Muscle of leg (tissue), 11 donors: ENCODE results near the gene ADGRL3. TPM values are rescaled to one million over a fixed set of nuclear protein-coding genes. Genes with fewer than 3 reads are reported as not detected.

Experiments used
- DNase-seq: peaks from one replicate; pipeline ENCODE4 v3.0.0; 2013
- H3K27ac ChIP-seq: one replicate; pipeline ENCODE4 v1.5.1; 2013; ENCODE audit warnings: mild to moderate bottlenecking, low read length, control low read depth
- H3K27me3 ChIP-seq: one replicate; pipeline ENCODE4 v1.6.1; 2013; ENCODE audit warnings: low read length; ENCODE audit not compliant: control insufficient read depth, insufficient read depth
- H3K36me3 ChIP-seq: one replicate; pipeline ENCODE4 v1.6.1; 2013; ENCODE audit warnings: low read length; ENCODE audit not compliant: control insufficient read depth, insufficient read depth
- H3K4me1 ChIP-seq: one replicate; pipeline ENCODE4 v1.6.1; 2013; ENCODE audit warnings: low read length; ENCODE audit not compliant: control insufficient read depth, insufficient read depth
- H3K4me3 ChIP-seq: one replicate; pipeline ENCODE4 v1.5.1; 2013; ENCODE audit warnings: low read length, control low read depth
- H3K9me3 ChIP-seq: replicated peaks from 2 replicates; pipeline ENCODE4 v1.6.1; 2013; ENCODE audit warnings: low read depth, low read length; ENCODE audit not compliant: control insufficient read depth
- WGBS: methylation state at CpG from one replicate; pipeline ENCODE4 v1.1.5; 2013; ENCODE audit warnings: missing lambda C conversion rate; ENCODE audit not compliant: insufficient coverage; 5-methylcytosine and 5-hydroxymethylcytosine counted together
- polyA plus RNA-seq, 8 donors: library from polyadenylated mRNA; unstranded; fragments of 120-200 nt; gene quantifications; one replicate each; pipeline versions ENCODE4 v1.2.1 to v1.2.3, GENCODE V29; 2013; ENCODE audit warnings: inconsistent platforms in 1 of 8, low replicate concordance in 1 of 8; ENCODE audit not compliant: insufficient read length in 8 of 8, insufficient read depth in 1 of 8
- total RNA-seq: library from RNA; stranded (reverse); fragments of 120-200 nt; gene quantifications from one replicate; pipeline ENCODE4 v1.2.4, GENCODE V29; 2013

The ADGRL3 gene
- total and polyA plus RNA-seq, 9 donors: 11.8 to 40.7 (median 24.8) TPM

GRCh38 chr4:61872983-61873382, 672.9 kb downstream of the ADGRL3 start:
- H3K9me3 ChIP-seq: no peaks in the 10 kb centered on the region
- H3K36me3 ChIP-seq: no peaks in the 10 kb centered on the region
- H3K4me1 ChIP-seq: no peaks in the 10 kb centered on the region
- no peak overlapping the region for H3K27ac ChIP-seq
- H3K27me3 ChIP-seq: no peaks in the 10 kb centered on the region
- no peak for DNase-seq
- no peak overlapping the region for H3K4me3 ChIP-seq
- no CpG with 5 or more reads among the region's 3 CpGs for WGBS

- Histone ChIP-seq H3K27me3 (no peaks in the 10 kb centered on the region), H3K4me3 (no peak overlapping the region), H3K9me3 (no peaks in the 10 kb centered on the region), H3K36me3 (no peaks in the 10 kb centered on the region), H3K27ac (no peak overlapping the region), H3K4me1 (no peaks in the 10 kb centered on the region)
- DNase-seq: no peak
Measured at GRCh38 chr4:61877266-61877665, 677.1 kb downstream of the ADGRL3 start.

- DNase-seq: no peak
- Histone ChIP-seq H3K4me1 (no peaks in the 10 kb centered on the region), H3K27me3 (no peaks in the 10 kb centered on the region), H3K36me3 (no peaks in the 10 kb centered on the region), H3K9me3 (no peaks in the 10 kb centered on the region), H3K27ac (no peak overlapping the region), H3K4me3 (no peak overlapping the region)
- no CpG with 5 or more reads among the region's 2 CpGs for WGBS
Measured at GRCh38 chr4:61877893-61878292, 677.8 kb downstream of the ADGRL3 start.

- WGBS: 80% methylated on average over 2 of the region's 2 CpGs
- H3K4me1 ChIP-seq: no peaks in the 10 kb centered on the region
- DNase-seq: no peak
- no peaks in the 10 kb centered on the region for H3K36me3 ChIP-seq
- no peak overlapping the region for H3K4me3 ChIP-seq
- H3K27ac ChIP-seq: no peak overlapping the region
- no peaks in the 10 kb centered on the region for H3K27me3 ChIP-seq
- H3K9me3 ChIP-seq: no peaks in the 10 kb centered on the region
Measured at GRCh38 chr4:61882381-61882780, 682.3 kb downstream of the ADGRL3 start.

- H3K4me3 ChIP-seq: no peak overlapping the region
- no peaks in the 10 kb centered on the region for H3K27me3 ChIP-seq
- no peaks in the 10 kb centered on the region for H3K9me3 ChIP-seq
- no CpG with 5 or more reads among the region's 1 CpG for WGBS
- DNase-seq: peak; percentile 38
- H3K4me1 ChIP-seq: no peaks in the 10 kb centered on the region
- no peak overlapping the region for H3K27ac ChIP-seq
- H3K36me3 ChIP-seq: no peaks in the 10 kb centered on the region
Measured at GRCh38 chr4:61886131-61886530, 686.0 kb downstream of the ADGRL3 start.

- DNase-seq: no peak
- no peaks in the 10 kb centered on the region for H3K9me3 ChIP-seq
- peaks cover 3% of the 10 kb centered on the region for H3K36me3 ChIP-seq
- no peak overlapping the region for H3K27ac ChIP-seq
- no peak overlapping the region for H3K4me3 ChIP-seq
- H3K4me1 ChIP-seq: no peaks in the 10 kb centered on the region
- WGBS: no CpG with 5 or more reads among the region's 1 CpG
- no peaks in the 10 kb centered on the region for H3K27me3 ChIP-seq
Measured at GRCh38 chr4:61889117-61889516, 689.0 kb downstream of the ADGRL3 start.

- DNase-seq: no peak
- Histone ChIP-seq H3K27me3 (no peaks in the 10 kb centered on the region), H3K4me3 (no peak overlapping the region), H3K36me3 (peaks cover 3% of the 10 kb centered on the region), H3K4me1 (no peaks in the 10 kb centered on the region), H3K9me3 (no peaks in the 10 kb centered on the region), H3K27ac (no peak overlapping the region)
- no CpG with 5 or more reads among the region's 3 CpGs for WGBS
Measured at GRCh38 chr4:61890321-61890720, 690.2 kb downstream of the ADGRL3 start.

GRCh38 chr4:61891953-61892352, 691.8 kb downstream of the ADGRL3 start:
- H3K36me3 ChIP-seq: peaks cover 3% of the 10 kb centered on the region
- no peaks in the 10 kb centered on the region for H3K9me3 ChIP-seq
- no peaks in the 10 kb centered on the region for H3K4me1 ChIP-seq
- no peaks in the 10 kb centered on the region for H3K27me3 ChIP-seq
- H3K4me3 ChIP-seq: no peak overlapping the region
- no peak overlapping the region for H3K27ac ChIP-seq
- DNase-seq: no peak

- Histone ChIP-seq H3K9me3 (no peaks in the 10 kb centered on the region), H3K4me1 (no peaks in the 10 kb centered on the region), H3K36me3 (peaks cover 6% of the 10 kb centered on the region), H3K27ac (no peak overlapping the region), H3K4me3 (no peak overlapping the region), H3K27me3 (no peaks in the 10 kb centered on the region)
- WGBS: no CpG with 5 or more reads among the region's 2 CpGs
- DNase-seq: no peak
Measured at GRCh38 chr4:61896634-61897033, 696.5 kb downstream of the ADGRL3 start.

GRCh38 chr4:61909031-61909430, 708.9 kb downstream of the ADGRL3 start:
- WGBS: no CpG with 5 or more reads among the region's 4 CpGs

GRCh38 chr4:61911313-61911756, 711.2 kb downstream of the ADGRL3 start:
- Histone ChIP-seq H3K36me3 (no peaks in the 10 kb centered on the region), H3K9me3 (no peaks in the 10 kb centered on the region), H3K4me3 (no peak overlapping the region), H3K27me3 (no peaks in the 10 kb centered on the region), H3K27ac (no peak overlapping the region), H3K4me1 (no peaks in the 10 kb centered on the region)
- DNase-seq: no peak
- no CpG with 5 or more reads among the region's 2 CpGs for WGBS

More at GRCh38 chr4:61909031-61909430, 708.9 kb downstream of the ADGRL3 start:
- Histone ChIP-seq H3K4me3 (no peak overlapping the region), H3K4me1 (no peaks in the 10 kb centered on the region), H3K9me3 (no peaks in the 10 kb centered on the region), H3K36me3 (no peaks in the 10 kb centered on the region), H3K27ac (no peak overlapping the region), H3K27me3 (no peaks in the 10 kb centered on the region)
- DNase-seq: peak; percentile 9
